ENCODE measurements around the gene SEC11A.
A peak's percentile ranks its signal among the peaks of the same experiment; 100 is the strongest.
"Not testable (repeated sequence)": the region's sequence is repeated elsewhere in the genome, so short reads cannot be mapped to it uniquely, and the experiment has no call there.

Gene SEC11A

GRCh38 chr15:84736375-84736774 is 20.4 kb upstream of the SEC11A start:
- DNase-seq, result peak; percentile 51

- not testable (repeated sequence) for DNase-seq
Observed at GRCh38 chr15:84735480-84736061, 19.6 kb upstream of the SEC11A start.

- DNase-seq, result peak; percentile 58
Observed at GRCh38 chr15:84734794-84735479, 19.0 kb upstream of the SEC11A start.

GRCh38 chr15:84731774-84732173 is 15.8 kb upstream of the SEC11A start:
- DNase-seq, result no peak

GRCh38 chr15:84727429-84727828 is 11.5 kb upstream of the SEC11A start:
- no peak for DNase-seq

GRCh38 chr15:84725001-84725491 is 9.1 kb upstream of the SEC11A start:
- DNase-seq, result no peak

- no peak for DNase-seq
Observed at GRCh38 chr15:84722628-84723027, 6.7 kb upstream of the SEC11A start.

- DNase-seq, result no peak
Observed at GRCh38 chr15:84721371-84721770, 5.4 kb upstream of the SEC11A start.

GRCh38 chr15:84715441-84716035 is 401 bp downstream of the SEC11A start:
- DNase-seq, result peak; percentile 53

GRCh38 chr15:84714821-84715220 is 1.1 kb downstream of the SEC11A start:
- DNase-seq, result no peak

GRCh38 chr15:84714372-84714771 is 1.6 kb downstream of the SEC11A start:
- DNase-seq, result no peak

- no peak for DNase-seq
Observed at GRCh38 chr15:84703808-84704207, 12.1 kb downstream of the SEC11A start.

GRCh38 chr15:84702961-84703482 is 12.9 kb downstream of the SEC11A start:
- DNase-seq, result no peak

GRCh38 chr15:84699538-84700191 is 16.3 kb downstream of the SEC11A start:
- DNase-seq, result no peak

GRCh38 chr15:84697236-84697990 is 18.5 kb downstream of the SEC11A start:
- DNase-seq, result no peak

GRCh38 chr15:84696757-84697156 is 19.2 kb downstream of the SEC11A start:
- no peak for DNase-seq

- no peak for DNase-seq
Observed at GRCh38 chr15:84690342-84690741, 25.6 kb downstream of the SEC11A start.

- no peak for DNase-seq
Observed at GRCh38 chr15:84689858-84690257, 26.1 kb downstream of the SEC11A start.

- DNase-seq, result not testable (repeated sequence)
Observed at GRCh38 chr15:84686446-84686845, 29.5 kb downstream of the SEC11A start.

- DNase-seq, result no peak
Observed at GRCh38 chr15:84685304-84685703, 30.6 kb downstream of the SEC11A start.

- DNase-seq, result no peak
Observed at GRCh38 chr15:84684092-84684491, 31.8 kb downstream of the SEC11A start.

GRCh38 chr15:84681831-84682230 is 34.1 kb downstream of the SEC11A start:
- peak; percentile 20 for DNase-seq

GRCh38 chr15:84671211-84671610 is 44.7 kb downstream of the SEC11A start:
- DNase-seq, result no peak
